Measurements from ENCODE around the gene RASA2.
"Not testable (repeated sequence)": the region's sequence is repeated elsewhere in the genome, so short reads cannot be mapped to it uniquely, and the experiment has no call there.

- not testable (repeated sequence) for TF ChIP-seq POLR2A, CTCF, POLR2AphosphoS5 (IDR thresholded peaks at IDR 0.05)
These were observed 10.8 kb downstream of the RASA2 start for GRCh38 chr3:141497589-141497988.

Data from prostate gland (tissue), 2 donors.